DMS114 treated with DMSO at 0.1 percent for 48 hours (cell line): ENCODE measurements around the gene SH3GL1.

Source experiments
- DNase-seq: peaks from one replicate; lab custom pipeline; 2025; ENCODE audit not compliant: unreplicated experiment; lab: John Stamatoyannopoulos, UW

Gene SH3GL1

GRCh38 chr19:4376991-4377781 is 23.2 kb downstream of the SH3GL1 start:
- no peak for DNase-seq

GRCh38 chr19:4376671-4376990 is 23.7 kb downstream of the SH3GL1 start:
- DNase-seq: no peak

GRCh38 chr19:4376028-4376670 is 24.2 kb downstream of the SH3GL1 start:
- DNase-seq: no peak

- DNase-seq: no peak
These were observed 25.0 kb downstream of the SH3GL1 start for GRCh38 chr19:4375164-4376027.

- no peak for DNase-seq
These were observed 25.7 kb downstream of the SH3GL1 start for GRCh38 chr19:4374498-4375163.

DNA sequence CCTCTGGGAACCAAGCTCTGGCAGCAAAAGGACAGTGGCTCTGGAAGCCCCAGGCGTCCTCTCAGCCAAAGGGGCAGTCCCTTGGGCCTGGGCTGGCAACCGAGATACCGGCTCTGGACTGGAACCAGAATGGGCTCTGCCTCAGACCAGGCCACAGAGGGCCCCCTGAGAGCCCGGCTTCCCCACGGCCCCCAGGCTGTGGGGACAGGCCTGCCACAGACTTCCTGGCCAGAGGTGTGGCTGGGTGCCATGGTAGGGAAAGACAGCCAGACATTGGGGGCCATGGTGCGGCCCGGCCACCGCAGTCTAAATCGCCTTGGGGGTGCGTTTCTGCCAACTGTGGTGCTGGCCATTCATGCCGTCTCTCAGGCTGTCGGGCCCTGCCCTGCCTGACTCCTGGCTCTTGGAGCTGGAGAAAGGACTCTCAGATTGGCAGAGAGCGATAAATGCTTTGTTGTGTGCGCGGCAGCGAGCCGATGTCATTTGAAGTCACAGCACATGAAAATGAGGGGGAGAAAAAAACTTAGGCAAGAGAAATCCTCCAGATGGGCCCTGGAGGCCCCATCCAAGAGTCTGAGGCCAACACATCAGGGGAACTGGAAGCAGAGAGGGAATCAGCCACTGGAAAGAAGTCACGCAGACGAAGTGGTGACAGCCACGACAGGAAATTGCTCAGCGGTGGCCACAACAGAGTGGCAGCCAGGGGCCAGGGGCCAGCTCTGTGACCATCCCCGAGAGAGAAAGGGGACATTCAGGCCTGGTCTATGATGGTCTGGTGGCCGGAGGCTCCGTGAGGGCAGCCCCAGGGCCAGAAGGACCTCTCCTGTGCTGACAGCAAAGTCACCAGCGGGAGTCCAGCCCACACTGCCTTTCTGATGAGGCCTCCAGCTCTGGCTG is 26.5 kb downstream of the SH3GL1 start:
- DNase-seq: no peak

GRCh38 chr19:4373013-4373367 is 27.4 kb downstream of the SH3GL1 start:
- DNase-seq: no peak

- DNase-seq: no peak
These were observed 28.0 kb downstream of the SH3GL1 start for GRCh38 chr19:4372165-4373012.

GRCh38 chr19:4371247-4372164 is 28.8 kb downstream of the SH3GL1 start:
- no peak for DNase-seq

- no peak for DNase-seq
These were observed 29.8 kb downstream of the SH3GL1 start for GRCh38 chr19:4370418-4371041.

DNA sequence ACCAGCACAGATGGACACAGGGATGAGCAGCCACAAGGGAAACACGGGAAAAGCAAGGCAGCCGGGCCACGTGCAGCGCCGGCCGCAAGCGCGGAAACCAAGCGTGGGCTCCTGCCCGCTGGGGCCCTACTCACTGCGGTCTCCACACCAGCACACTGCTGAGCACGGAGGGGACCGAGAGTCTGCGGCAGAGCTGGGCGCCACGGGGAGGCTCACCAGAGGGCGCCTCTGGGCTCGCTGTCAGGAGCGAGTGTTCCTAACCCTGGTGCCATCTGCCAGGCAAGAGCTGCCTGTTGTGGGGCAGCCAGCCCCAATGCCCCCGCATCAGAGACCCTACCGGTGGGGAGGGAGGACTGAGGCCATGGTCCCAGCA is 30.5 kb downstream of the SH3GL1 start:
- DNase-seq: no peak

- DNase-seq: no peak
These were observed 31.0 kb downstream of the SH3GL1 start for GRCh38 chr19:4369109-4369887.

DNA sequence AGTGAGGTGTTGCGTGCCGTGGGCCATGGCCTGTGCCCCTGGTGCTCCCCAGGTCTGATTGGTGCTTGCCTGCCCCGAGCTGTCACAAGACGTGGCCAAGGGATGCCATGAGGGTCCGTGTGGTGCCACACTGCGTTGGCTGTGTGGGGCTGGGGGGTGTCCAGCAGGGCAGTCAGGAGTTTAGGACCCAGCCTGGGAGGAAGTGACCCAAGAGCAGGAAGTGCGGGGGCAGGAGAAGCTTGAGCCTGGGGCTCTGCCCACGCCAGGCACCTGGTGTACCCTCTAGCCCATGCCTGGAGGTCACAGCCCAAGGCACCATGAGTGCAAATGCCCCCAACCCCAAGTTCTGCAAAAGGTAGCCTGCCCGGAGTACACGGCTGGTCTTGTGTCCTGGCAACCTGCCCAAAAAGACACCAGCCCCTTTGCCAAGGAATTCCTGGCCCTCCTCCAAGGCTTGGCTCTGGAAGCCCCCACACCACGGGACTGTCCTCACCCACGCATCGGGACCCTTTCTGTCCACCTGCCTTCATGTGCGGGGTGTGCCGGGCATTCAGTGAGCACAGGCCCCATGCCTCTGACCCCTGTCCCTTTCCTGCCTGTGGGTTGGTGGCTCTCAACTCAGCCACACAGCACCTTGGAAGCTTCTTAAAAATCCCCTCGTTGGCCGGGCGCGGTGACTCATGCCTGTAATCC is 32.1 kb downstream of the SH3GL1 start:
- DNase-seq: no peak

DNA sequence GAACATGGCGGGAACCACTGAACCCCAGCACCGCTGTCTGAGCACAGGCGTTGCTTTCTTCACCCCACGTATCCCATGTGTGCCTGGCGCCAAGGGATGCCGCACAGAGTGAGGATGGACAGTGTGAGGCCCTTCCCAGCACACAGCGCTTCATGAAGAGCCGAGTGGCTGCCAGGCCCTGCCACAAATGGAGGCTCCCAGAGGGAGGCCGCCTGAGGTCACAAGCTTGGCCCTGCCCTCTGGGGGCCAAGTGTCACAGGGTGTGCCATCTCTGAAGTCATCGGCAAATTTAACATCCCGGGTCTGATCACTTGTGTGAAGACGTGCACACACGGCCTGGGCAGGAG is 32.6 kb downstream of the SH3GL1 start:
- DNase-seq: no peak

- no peak for DNase-seq
These were observed 33.0 kb downstream of the SH3GL1 start for GRCh38 chr19:4367336-4367723.

- DNase-seq: no peak
These were observed 33.5 kb downstream of the SH3GL1 start for GRCh38 chr19:4366666-4367335.
